Progenitor cell of endocrine pancreas (in vitro differentiated cells): ENCODE results near the gene NTRK1. TPM values are rescaled to one million over a fixed set of nuclear protein-coding genes. Genes with fewer than 3 reads are reported as not detected.
A peak's percentile ranks its signal among the peaks of the same experiment; 100 is the strongest.

Source experiments
- DNase-seq: peaks from one replicate; pipeline ENCODE4 v3.0.0; 2021; ENCODE audit warnings: low spot score; ENCODE audit not compliant: unreplicated experiment
- H3K27ac Mint-ChIP-seq: 2 replicates; pipeline ENCODE4 v1.8.0; 2021; ENCODE audit warnings: mild to moderate bottlenecking, moderate library complexity, mixed read lengths
- H3K27me3 Mint-ChIP-seq: 2 replicates; pipeline ENCODE4 v1.8.0; 2021; ENCODE audit warnings: mixed read lengths
- H3K36me3 Mint-ChIP-seq: 2 replicates; pipeline ENCODE4 v1.8.0; 2022; ENCODE audit warnings: mixed read lengths; ENCODE audit not compliant: insufficient read depth
- H3K4me1 Mint-ChIP-seq: 2 replicates; pipeline ENCODE4 v1.8.0; 2021; ENCODE audit warnings: low read depth, mixed read lengths
- H3K4me3 Mint-ChIP-seq: 2 replicates; pipeline ENCODE4 v1.8.0; 2021; ENCODE audit warnings: low read depth, mild to moderate bottlenecking, moderate library complexity, mixed read lengths
- H3K9me3 Mint-ChIP-seq: 2 replicates; pipeline ENCODE4 v1.8.0; 2021; ENCODE audit warnings: low read depth, mixed read lengths
- CTCF ChIP-seq: fragments of 200-600 bp; sonication (generic); IDR thresholded peaks from one replicate; pipeline ENCODE4 v1.5.0; 2021; ENCODE audit warnings: antibody characterized with exemption, mild to moderate bottlenecking; ENCODE audit not compliant: unreplicated experiment
- total RNA-seq: library from RNA; stranded (reverse); gene quantifications from 2 replicates; pipeline ENCODE4 v1.2.1, GENCODE V29; 2021

Gene NTRK1
- total RNA-seq, 1 donor from 2014 or later = not detected

GRCh38 chr1:156911577-156912298 lies 51.1 kb downstream of the NTRK1 start:
- Mint-ChIP-seq H3K27me3 (peaks cover 62% of the 10 kb centered on the region), H3K9me3 (no peaks in the 10 kb centered on the region), H3K27ac (no peak overlapping the region), H3K36me3 (no peaks in the 10 kb centered on the region), H3K4me1 (peaks cover 4% of the 10 kb centered on the region), H3K4me3 (no peak overlapping the region)
- DNase-seq = no peak
- no peak for TF ChIP-seq CTCF

DNA sequence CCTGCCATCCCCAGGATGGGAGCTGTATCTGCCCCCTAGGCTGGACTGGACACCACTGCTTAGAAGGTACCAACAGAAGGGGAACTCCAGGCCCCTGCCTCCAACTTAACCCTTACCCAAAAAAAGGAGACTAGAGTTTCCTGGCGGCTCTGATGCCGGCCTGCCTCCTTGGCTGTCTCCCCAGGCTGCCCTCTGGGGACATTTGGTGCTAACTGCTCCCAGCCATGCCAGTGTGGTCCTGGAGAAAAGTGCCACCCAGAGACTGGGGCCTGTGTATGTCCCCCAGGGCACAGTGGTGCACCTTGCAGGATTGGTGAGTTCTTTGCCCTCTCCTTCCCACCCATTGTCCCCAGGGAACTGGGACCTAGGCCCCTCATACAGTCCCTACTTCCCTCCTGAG lies 51.6 kb downstream of the NTRK1 start:
- DNase-seq = no peak
- TF ChIP-seq CTCF = no peak
- Mint-ChIP-seq H3K4me1 (peaks cover 4% of the 10 kb centered on the region), H3K9me3 (no peaks in the 10 kb centered on the region), H3K27me3 (peaks cover 63% of the 10 kb centered on the region), H3K27ac (no peak overlapping the region), H3K4me3 (no peak overlapping the region), H3K36me3 (no peaks in the 10 kb centered on the region)

DNA sequence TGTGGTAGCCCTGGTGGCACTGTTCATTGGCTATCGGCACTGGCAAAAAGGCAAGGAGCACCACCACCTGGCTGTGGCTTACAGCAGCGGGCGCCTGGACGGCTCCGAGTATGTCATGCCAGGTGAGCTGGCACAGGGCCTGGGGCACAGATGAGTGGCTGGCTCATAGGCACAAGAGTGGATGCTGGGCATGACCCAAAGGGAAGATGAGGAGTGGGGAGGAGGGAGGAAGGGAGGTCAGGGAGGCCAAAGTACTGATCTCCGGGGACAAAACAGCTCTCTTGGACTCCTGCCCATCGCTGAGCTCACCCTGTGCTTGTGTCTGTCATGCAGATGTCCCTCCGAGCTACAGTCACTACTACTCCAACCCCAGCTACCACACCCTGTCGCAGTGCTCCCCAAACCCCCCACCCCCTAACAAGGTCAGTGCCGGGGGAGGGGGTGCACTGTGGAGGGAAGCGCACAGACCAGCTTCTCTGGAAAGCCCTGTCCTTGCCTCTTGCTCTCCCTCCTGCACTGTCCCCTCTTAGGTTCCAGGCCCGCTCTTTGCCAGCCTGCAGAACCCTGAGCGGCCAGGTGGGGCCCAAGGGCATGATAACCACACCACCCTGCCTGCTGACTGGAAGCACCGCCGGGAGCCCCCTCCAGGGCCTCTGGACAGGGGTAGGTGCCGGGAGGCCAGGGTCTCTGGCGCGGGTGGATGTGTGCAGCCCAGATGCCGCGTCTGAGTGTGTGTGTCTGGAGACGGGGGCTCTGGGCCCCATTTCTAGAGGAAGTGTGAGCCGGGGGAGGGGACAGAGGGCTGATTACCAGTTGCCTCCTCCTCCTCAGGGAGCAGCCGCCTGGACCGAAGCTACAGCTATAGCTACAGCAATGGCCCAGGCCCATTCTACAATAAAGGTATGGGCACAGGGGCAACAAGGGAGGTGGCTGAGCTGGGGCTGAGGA lies 52.5 kb downstream of the NTRK1 start:
- no peak overlapping the region for H3K27ac Mint-ChIP-seq
- peak; percentile 28 for TF ChIP-seq CTCF
- peaks cover 4% of the 10 kb centered on the region for H3K4me1 Mint-ChIP-seq
- no peaks in the 10 kb centered on the region for H3K36me3 Mint-ChIP-seq
- no peak for DNase-seq
- H3K27me3 Mint-ChIP-seq = peaks cover 65% of the 10 kb centered on the region
- no peak overlapping the region for H3K4me3 Mint-ChIP-seq
- H3K9me3 Mint-ChIP-seq = no peaks in the 10 kb centered on the region

DNA sequence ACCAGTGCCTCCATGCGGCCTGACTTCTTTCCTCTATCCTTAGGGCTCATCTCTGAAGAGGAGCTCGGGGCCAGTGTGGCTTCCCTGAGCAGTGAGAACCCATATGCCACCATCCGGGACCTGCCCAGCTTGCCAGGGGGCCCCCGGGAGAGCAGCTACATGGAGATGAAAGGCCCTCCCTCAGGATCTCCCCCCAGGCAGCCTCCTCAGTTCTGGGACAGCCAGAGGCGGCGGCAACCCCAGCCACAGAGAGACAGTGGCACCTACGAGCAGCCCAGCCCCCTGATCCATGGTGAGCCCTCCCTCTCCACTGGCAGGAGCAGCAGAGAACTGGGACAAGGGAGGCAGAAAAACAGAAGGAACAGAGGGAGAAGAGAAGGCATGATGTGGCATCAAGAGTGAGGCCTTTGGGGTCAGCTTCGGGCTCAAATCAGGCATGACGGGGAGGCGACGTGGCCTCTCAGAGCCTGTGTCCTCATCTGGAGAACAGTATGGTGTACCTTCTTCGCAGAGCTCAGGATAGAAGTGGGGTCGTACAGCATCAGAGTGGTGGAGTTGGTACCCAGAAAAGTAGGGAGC lies 53.2 kb downstream of the NTRK1 start:
- H3K36me3 Mint-ChIP-seq = no peaks in the 10 kb centered on the region

More for the DNA sequence above, 53.2 kb downstream of the NTRK1 start:
- Mint-ChIP-seq H3K9me3 (peaks cover 3% of the 10 kb centered on the region), H3K27ac (no peak overlapping the region), H3K4me1 (peaks cover 4% of the 10 kb centered on the region), H3K27me3 (peaks cover 69% of the 10 kb centered on the region), H3K4me3 (no peak overlapping the region)
- DNase-seq = no peak
- TF ChIP-seq CTCF = no peak
